ENCODE results near the gene ELMO1. TPM values are rescaled to one million over a fixed set of nuclear protein-coding genes. Genes with fewer than 3 reads are reported as not detected.

The ELMO1 gene
- total and polyA plus RNA-seq, 9 donors: 8.9 to 48.9 (median 28.0) TPM

DNA sequence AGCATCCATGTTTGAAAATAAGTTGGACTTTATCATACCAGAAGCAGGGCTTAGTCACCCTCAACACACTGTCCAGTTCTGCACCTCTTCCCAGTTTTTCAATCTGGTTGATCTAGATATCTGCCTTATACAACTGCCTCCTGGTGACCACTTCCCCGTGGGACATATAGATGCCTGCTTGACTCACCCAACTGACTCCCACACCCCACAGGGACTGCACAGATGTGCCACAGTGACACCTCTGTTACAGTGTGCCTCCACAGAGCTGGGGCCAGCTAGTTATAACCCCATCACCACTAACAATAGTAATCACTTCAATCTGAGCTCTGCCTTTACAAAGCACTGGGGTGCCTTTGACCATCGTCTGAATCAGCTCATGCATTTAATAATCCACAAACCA is 641.8 kb downstream of the ELMO1 start:
- Histone ChIP-seq H3K27me3 (no peaks in the 10 kb centered on the region), H3K4me1 (ENCODE audit: insufficient read depth) (no peaks in the 10 kb centered on the region), H3K36me3 (no peaks in the 10 kb centered on the region), H3K27ac (no peak overlapping the region), H3K4me3 (no peak overlapping the region), H3K9me3 (no peaks in the 10 kb centered on the region)
- intact Hi-C loops (cut with DNase I): no loop called here
- no peak for DNase-seq
- TF ChIP-seq, protein P1, sequence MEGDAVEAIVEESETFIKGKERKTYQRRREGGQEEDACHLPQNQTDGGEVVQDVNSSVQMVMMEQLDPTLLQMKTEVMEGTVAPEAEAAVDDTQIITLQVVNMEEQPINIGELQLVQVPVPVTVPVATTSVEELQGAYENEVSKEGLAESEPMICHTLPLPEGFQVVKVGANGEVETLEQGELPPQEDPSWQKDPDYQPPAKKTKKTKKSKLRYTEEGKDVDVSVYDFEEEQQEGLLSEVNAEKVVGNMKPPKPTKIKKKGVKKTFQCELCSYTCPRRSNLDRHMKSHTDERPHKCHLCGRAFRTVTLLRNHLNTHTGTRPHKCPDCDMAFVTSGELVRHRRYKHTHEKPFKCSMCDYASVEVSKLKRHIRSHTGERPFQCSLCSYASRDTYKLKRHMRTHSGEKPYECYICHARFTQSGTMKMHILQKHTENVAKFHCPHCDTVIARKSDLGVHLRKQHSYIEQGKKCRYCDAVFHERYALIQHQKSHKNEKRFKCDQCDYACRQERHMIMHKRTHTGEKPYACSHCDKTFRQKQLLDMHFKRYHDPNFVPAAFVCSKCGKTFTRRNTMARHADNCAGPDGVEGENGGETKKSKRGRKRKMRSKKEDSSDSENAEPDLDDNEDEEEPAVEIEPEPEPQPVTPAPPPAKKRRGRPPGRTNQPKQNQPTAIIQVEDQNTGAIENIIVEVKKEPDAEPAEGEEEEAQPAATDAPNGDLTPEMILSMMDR (IDR thresholded peaks at IDR 0.05): no peak
- TF ChIP-seq POLR2A (IDR thresholded peaks at IDR 0.05): no peak
- no peak for TF ChIP-seq EP300 (IDR thresholded peaks at IDR 0.05)
- WGBS, 3 donors: 74 to 80% (median 76%) methylated on average over 2 of the region's 2 CpGs

MicroRNA genes within 50 kb of the gene (microRNA counts, 767-probe panel; counts per million panel counts)
- microRNA hsa-miR-1200: 530 counts per million, percentile 78 among the panel's probes with 10 or more counts

Small RNA genes lying within 50 kb of the gene (microRNA-seq; reads per million reads assigned to microRNA genes)
- 0 reads per million in 3 donors for gene MIR1200

Small RNA genes lying within 50 kb of the gene (small RNA-seq; reads per million reads assigned to genes)
- gene MIR1200 (not detected), gene RF00019 (not detected), gene RF00432 (not detected), gene RNU6-565P (not detected)

Other genes starting within 250 kb of the ELMO1 start
- gene GPR141, start 234.9 kb upstream of the ELMO1 start, total RNA-seq: under 1 TPM in 2 of 7 donors, not detected in 5; 0.45 to 0.82 TPM
- 1 to 10 TPM in 1 of 2 donors, under 1 TPM in 1; 0.08 to 1.2 TPM for gene GPR141, start 234.9 kb upstream of the ELMO1 start, polyA plus RNA-seq

Measured in ovary (tissue), 9 donors.